ENCODE results near the gene SAP130. TPM values are rescaled to one million over a fixed set of nuclear protein-coding genes. Genes with fewer than 3 reads are reported as not detected.

SAP130 gene
- total and polyA plus RNA-seq, 2 of the 8 experiments (the other 6 are each of a cell fraction or from before 2014, with no cell fraction given), result 51.4 to 54.3 TPM

DNA sequence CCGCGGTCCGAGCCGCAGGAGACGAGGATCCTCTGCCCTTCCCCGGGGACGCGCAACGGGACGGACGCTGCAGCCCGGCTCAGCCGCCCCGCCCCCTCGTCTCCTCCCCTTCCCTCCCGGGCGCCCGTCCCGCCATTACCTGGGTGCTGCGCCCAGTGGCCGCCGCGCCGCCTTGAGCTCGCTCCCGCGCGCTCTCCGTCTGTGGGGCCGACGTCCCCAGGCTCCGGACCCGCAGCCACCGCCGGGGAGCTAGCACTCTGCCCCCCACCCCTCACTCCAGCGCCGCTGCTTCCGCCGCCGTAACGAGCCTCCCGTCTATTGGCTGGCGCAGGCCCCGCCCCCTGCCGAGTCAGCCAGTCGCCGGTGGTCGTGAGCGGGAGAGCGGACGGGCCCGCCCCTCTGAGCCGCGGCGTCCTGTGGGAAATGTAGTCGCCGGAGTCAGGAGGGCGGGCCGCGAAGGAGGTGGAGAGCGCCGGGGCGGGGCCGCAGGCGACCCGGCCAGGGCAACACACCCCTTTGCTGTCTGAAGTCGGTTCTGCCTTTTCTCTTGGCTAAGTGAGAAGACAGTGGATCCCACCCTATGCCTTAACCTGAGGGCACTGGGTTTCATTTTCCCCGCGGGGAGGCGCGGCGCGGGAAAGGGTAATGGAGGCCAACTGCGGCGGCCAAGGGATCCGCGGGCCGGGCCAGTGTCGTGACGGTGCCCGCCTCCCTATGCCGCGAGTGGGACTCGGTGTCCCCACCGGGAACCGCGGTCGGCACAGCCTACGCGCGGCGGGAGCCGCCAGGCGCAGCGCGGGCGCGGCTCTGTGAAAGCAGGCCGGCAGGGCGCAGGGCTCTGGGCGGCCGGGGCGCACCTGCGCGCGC is at the start of gene SAP130 (continued):
- TF ChIP-seq, protein P1, sequence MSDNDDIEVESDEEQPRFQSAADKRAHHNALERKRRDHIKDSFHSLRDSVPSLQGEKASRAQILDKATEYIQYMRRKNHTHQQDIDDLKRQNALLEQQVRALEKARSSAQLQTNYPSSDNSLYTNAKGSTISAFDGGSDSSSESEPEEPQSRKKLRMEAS (IDR thresholded peaks at IDR 0.05), result 0 out of 2 replicates have a peak, but pooled peaks have one; percentile 7
- TF ChIP-seq TEAD4 (IDR thresholded peaks at IDR 0.05; ENCODE audit: low read depth, low read length) (no peak), SIX5 (IDR thresholded peaks at IDR 0.05; ENCODE audit: low read depth, low read length) (no peak; the same call in 1 of the 2 replicates), CEBPB (IDR thresholded peaks at IDR 0.05; ENCODE audit: low read depth, low read length) (no peak), RBBP5 (IDR thresholded peaks at IDR 0.05; ENCODE audit: borderline replicate concordance, low read depth, low read length) (no peak), CBX5 (IDR thresholded peaks at IDR 0.05; ENCODE audit: low read depth, low read length) (no peak), SIRT6 (IDR thresholded peaks at IDR 0.05; ENCODE audit: low read length) (no peak), EP300 (IDR thresholded peaks at IDR 0.05; ENCODE audit: borderline replicate concordance in 1 of 2, low read depth in 2 of 2, low read length in 2 of 2) (no peak), SP2 (IDR thresholded peaks at IDR 0.05; ENCODE audit: low read length) (no peak), SP4 (IDR thresholded peaks at IDR 0.05; ENCODE audit: low read length) (no peak), JUN (IDR thresholded peaks at IDR 0.05; ENCODE audit: low read depth, low read length) (no peak), BCL11A (IDR thresholded peaks at IDR 0.05; ENCODE audit: low read depth in 2 of 2, low read length in 2 of 2) (no peak), POU5F1 (IDR thresholded peaks at IDR 0.05; ENCODE audit: low read depth, low read length) (no peak)
- TF ChIP-seq, protein P2, sequence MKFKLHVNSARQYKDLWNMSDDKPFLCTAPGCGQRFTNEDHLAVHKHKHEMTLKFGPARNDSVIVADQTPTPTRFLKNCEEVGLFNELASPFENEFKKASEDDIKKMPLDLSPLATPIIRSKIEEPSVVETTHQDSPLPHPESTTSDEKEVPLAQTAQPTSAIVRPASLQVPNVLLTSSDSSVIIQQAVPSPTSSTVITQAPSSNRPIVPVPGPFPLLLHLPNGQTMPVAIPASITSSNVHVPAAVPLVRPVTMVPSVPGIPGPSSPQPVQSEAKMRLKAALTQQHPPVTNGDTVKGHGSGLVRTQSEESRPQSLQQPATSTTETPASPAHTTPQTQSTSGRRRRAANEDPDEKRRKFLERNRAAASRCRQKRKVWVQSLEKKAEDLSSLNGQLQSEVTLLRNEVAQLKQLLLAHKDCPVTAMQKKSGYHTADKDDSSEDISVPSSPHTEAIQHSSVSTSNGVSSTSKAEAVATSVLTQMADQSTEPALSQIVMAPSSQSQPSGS (IDR thresholded peaks at IDR 0.05; ENCODE audit: low read length), result no peak
- TF ChIP-seq, protein P3, sequence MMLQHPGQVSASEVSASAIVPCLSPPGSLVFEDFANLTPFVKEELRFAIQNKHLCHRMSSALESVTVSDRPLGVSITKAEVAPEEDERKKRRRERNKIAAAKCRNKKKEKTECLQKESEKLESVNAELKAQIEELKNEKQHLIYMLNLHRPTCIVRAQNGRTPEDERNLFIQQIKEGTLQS (IDR thresholded peaks at IDR 0.05; ENCODE audit: insufficient read depth, low read depth, low read length), result no peak

Measured in H1 (cell line).